EL (cell line): Measurements from ENCODE around the gene PEX14.
A peak's percentile ranks its signal among the peaks of the same experiment; 100 is the strongest.

Experiments
- DNase-seq: peaks from one replicate; pipeline ENCODE4 v3.0.0-alpha.2; 2016

The PEX14 gene

DNA sequence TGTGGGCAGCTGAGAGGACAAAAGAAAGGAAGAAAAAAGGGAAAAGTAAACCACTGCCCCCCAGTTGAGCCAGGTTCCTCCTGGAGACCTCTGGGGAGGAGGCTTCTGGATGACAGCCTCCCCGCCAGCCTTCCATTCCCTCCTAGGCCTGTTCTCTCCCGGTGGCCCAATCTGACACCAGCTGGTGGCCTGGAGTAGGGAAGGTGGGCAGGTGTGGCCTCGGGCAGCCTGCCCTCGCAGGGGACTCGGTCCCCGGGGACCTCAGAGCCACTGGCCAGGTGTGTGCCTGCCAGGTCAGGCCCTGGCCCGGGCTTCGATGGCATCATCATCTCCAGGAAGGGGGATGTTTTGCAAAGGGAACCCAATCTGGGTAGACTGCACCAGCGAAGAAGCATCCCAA is 162.7 kb downstream of the PEX14 start:
- DNase-seq, result no peak

DNA sequence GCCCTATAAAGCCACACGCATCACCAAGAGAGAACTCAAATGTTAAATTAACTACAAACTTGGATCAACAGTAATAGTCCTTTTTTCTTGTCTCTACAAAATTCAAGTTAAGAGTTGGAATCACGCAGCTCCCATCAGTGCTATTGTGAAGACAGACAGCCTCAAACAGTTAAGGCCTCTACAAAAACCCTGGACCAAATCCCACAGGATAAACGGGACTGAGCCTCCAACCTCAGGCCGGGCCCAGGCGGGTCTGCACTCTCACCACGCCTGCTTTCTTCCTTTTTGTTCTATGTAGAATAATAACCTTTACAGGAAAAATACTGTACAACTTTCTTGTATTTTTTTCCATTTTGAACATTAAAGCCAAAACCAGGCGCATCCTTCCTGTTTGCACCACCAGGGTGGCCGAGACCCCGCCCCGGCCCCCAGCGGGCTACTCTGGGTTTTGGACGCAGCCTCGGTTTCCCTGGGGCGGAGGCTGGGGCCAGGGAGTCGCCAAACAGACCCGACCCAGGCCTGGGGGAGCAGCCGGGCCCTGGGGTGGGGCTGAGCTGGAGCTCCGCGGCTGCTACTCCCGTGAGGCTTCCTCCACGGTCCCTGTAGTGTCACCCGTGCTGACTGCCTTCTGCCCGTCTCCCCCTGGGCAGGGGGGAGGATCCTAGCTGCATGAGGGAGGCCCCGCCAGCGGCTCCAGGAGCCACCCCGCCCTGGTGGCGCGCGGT is 163.2 kb downstream of the PEX14 start:
- peak; percentile 23 for DNase-seq

- no peak for DNase-seq
Measured at GRCh38 chr1:10638559-10639005, 163.8 kb downstream of the PEX14 start.

DNA sequence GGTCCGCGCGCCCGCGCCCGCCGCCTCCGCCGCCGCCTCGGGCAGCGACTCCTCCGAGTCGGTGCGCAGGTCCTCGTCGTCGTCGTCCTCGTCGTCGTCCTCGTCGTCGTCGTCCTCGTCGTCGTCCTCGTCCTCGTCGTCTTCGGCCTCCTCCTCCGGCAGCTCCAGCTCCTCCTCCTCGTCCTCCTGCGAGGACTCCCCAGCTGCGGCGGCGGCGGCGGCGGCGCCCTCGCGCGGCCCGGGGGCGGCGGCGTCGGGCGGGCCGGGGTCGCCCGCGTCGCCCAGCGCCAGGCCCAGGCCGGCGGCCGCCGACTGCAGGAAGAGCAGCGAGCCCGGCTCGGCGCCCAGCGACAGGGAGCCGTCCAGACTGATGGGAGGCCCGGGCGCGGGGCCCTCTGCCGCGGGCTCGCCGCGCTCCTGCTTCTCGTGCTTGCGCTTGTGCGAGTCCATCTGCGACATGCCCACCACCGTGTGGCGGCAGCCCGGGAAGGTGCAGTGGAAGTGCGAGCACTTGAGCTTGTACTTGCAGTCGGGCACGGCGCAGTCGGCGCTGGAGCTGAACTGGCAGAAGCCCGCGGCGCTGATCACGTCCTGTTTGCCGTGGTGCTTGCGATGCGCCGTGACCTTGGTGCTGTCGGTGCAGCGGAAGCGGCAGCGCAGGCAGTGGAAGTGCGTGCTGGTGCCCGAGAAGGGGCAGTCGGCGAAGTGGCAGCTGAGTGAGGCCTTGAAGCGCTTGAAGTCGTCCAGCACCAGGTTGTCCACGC is 164.4 kb downstream of the PEX14 start:
- no peak for DNase-seq

DNA sequence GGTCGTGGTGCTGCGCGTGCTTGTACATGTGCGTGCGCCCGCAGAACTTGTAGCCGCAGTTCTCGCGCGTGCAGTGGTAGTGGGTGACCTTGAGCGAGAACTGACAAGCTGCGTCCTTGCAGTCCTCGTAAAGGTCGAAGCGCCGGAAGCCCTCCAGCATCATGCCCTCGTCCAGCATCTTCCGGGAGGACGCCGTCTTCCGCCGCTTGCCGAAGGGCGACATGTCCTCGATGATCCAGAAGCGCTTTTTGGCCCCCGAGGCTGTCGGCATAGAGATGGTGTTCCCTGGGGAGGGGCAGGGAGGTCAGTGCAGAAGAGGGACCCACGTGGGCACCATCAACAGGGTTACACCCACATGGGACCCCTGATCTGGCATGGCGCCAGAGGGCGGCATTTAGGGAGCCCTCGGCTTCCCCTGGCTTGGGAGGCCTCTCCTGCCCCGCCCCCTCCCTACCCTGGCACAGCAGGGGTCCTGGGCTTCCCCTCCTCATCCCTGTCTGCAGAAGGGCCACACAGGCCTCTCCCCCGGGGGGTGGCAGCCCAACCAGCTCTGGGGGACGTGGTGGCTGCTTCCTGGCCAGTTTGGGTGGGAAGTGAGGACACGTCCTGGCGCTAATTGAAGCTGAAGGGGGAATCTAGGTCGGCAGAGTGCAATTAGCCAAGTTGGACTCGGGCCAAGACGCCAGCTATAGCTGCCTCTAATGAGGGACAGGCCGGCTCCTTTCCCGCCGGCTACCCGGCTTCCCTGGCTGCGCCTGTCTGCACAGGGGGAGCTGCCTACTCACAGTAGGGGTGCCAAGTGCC is 165.2 kb downstream of the PEX14 start:
- DNase-seq, result no peak

DNA sequence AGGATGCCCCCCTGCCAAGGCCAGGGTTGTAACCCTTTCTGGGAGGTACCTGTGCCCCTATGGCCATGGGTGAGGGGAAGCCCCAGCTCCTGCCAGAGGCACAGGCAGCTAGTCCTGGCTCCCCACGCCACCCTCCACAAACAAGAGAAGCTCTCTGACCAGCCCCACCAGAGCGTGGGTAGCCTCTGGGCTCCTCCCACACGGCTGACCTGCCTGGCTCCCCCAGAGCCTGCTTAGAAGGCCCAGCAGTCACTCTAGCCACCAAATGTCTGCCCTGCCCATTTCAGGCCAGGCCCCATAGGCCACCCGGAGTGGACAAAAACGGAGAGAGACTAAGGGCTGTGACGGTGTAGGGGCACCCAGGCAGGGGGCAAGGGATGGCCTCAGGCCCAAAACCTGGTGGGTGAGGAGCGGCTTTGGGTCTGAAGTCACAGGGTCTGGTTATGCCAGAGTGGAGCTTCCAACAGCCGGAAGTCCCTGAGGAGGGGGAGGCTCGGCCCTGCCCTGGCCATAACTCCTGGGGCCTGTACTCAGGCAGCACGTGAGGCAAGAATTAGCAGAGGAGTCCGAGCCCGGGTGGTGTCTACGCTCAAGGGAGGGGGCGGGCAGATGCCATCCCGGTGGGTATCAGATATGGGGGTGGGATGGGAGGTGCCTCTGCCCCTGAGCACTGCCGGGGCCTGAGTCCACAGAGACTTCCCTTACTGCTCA is 166.2 kb downstream of the PEX14 start:
- no peak for DNase-seq

GRCh38 chr1:10641976-10642375 is 167.2 kb downstream of the PEX14 start:
- no peak for DNase-seq

DNA sequence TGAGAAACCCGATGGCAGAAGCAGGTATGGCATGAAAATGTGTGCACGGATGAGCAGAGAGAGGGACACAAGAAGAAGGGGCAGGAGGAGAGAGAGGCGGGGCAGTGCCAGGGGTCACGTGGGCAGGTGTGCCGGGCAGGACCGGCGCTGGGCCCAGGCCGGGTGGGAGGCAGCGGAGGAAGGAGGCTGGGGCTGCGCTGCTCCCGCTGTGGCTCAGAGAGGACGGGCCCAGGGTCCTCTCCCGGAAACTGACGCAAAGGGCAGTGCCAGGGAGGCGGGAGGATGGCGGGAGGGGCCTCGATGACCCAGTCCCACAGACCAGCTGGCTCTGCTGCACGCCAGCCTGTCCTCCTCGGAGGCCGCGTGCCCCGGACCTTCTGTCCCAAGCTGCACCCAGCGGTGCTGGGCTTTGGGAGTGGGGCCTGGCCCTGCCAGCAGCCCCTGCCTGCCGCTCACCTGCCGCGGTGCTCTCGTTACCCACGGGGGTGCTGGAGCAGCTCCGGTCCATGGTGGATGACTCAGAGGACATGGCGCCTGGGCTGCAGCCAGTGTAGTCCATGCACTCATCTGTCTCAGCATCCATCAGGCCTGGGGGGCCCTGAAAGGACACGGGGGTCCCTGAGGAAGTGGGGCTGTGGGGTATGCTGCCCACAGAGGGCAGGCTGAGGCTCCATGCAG is 167.8 kb downstream of the PEX14 start:
- no peak for DNase-seq

GRCh38 chr1:10643607-10644306 is 169.0 kb downstream of the PEX14 start:
- no peak for DNase-seq

DNA sequence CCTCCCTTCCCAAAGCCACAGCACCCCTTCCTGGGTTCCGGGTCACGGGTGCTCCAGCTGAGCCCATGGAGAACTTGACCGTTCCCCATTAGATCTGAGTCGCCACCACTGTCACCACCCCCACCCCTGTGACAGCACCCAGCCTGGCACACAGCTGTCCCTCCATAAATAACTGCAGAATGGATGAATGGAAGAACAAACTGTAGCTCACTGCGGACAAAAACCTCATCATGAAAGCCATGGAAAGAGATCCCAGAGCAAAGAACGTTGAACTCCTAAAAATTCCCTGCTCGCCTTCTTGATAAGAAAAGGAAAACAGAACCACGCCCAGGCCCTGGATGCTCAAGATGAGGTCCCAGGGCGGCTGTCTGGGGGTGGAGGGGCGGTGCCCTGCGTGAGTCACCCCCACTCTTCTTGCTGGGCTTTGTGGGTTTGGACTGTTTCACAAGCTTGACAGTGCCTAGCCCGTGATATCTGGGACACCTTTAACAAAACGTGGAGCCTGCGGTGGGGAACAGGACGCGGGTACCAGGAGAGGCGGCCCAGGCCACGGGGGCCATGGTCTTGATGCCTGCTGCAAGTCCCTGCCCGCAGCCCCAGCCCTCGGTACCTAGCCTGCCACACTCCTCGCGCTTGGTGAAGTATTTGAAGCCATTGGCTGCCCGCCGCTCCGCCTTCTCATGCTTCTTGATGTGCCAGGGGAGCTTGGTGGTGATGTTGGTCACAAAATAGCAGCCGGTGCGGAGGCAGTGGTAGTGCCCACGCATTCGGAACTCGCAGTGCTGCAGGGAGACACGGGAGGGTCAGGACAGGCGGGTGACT is 169.8 kb downstream of the PEX14 start:
- peak; percentile 47 for DNase-seq

DNA sequence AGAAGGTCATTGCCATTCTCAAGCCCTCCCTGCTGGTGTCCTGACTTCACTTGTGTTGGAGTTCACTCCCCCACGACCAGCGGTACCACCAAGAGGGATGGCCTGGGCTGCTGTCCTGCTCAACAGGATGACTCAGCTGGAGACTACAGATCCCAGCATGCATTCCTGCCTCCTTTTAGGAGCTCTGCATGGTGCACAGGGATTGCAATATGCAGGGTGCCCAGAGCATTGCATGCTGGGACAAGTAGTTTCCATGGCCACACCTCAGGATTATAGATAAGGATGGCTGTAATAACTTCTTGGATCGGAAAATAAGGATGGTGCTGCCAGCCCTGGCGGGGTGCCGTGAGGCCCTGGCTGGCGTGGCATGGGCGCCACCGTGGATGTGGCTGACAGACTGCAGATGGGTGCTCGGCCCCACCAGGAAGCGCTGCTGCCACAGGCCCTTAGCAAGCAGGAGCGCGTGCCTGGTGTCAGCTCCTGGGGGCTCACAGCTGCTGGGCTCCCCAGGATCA is 171.7 kb downstream of the PEX14 start:
- DNase-seq, result peak; percentile 60

DNA sequence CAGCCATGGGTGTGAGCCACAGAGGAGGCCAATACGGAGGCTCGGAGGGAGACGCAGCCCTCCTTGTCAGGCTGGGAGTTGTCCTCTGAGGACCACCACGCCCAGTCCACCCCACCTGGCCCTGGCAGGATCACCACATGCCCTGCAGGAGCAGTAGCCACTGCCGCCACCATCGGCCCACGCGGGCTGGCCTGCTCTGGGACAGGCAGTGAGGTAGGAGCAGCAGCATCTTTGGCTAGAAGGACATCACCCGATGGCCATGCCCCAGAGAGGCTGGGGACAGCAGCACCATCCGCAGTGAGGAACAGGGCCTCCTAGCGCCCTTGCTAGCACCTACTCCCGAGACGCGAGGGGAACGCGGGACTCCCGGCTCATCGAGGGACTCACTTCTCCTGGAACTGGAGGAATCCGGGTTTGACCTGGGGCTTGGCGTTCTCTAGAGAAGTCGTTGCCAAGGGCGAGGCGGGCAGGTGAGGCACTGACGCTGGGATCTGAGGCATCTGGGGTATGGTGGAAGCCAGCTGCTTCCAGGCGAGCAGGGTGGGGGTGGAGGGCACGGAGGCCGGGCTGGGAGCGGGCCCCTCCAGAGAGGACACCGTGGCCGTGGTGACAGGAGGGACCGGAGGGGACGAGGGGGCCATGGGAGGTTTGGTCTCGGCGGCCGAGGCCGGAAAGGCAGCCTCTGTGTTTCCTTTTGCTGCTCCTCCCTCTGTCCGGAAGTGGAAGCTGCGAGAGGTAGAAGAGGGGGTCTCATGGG is 172.8 kb downstream of the PEX14 start:
- no peak for DNase-seq

DNA sequence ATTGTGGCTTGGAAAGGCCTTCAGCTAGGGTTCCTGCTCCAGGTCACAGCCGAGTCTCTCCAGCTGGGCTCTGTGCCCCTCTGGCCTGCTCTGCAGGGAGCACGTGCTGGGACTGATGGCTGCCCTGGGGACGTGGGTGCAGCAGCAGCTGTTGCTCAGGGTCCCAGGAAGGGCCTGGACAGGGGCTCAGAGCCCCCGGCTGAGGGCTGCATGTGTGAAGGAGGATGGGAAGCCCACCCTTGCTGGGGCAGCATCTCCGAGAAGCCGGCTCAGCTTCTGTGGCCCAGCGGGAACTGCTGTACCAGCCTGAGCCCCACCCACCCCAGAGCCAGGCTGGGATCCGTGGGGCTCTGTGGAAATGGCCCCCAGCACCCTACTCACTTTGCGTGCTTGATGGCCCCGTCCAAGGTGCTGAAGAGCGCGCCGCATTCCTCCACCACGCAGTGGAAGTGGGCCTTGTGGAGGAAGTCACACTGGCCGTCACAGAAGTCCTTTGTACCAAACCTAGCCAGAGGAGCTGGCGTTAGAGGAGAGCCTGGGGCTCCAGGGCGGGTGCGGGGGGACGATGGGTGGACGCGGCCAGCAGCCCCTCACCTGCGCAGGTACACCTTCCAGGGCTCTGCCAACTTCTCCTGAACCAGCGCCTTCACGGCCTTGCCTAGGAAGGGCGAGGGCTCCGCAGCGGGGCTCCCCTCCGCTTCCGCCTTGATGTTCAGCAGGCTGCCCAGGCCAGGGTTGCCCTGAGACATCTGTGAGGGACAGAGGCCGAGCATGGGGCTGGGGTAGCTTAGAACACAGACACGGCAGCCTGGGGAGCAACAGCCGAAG is 174.2 kb downstream of the PEX14 start:
- DNase-seq, result no peak

DNA sequence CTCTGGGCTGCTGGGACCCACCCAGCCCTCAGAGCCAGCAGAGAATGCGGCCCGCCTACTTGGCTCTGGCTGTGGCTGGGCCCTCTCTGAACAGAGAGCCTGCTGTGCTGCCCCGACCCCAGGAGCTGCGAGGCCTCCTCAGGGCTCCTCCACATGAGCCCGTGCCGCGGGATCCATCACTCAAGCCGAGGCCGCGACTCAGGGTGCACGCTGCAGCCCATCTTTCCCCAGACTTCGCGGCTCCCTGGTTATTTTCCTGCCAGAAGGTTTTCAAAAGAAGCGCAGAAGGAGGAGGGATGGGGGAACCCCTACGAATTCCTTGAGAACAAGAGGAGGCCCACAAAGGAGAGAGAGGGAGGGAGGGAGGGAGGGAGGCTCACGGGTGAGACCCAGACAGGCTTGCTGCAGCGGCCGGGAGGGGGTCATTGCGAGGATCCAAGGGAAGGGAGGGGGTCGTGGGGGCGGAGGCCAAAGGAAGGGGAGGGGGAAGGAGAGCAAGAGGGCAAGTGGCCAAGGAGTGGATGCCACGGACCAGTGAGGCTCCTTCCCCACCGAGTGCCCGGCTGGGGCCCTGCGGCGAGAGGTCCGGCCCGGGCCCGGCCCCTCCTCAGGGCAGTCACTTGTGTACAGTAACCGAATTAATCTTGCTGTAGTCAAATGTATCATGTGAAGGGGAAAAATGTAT is 174.9 kb downstream of the PEX14 start:
- no peak for DNase-seq

GRCh38 chr1:10650556-10651388 is 176.0 kb downstream of the PEX14 start:
- DNase-seq, result no peak

GRCh38 chr1:10651389-10651766 is 176.6 kb downstream of the PEX14 start:
- DNase-seq, result peak; percentile 43

DNA sequence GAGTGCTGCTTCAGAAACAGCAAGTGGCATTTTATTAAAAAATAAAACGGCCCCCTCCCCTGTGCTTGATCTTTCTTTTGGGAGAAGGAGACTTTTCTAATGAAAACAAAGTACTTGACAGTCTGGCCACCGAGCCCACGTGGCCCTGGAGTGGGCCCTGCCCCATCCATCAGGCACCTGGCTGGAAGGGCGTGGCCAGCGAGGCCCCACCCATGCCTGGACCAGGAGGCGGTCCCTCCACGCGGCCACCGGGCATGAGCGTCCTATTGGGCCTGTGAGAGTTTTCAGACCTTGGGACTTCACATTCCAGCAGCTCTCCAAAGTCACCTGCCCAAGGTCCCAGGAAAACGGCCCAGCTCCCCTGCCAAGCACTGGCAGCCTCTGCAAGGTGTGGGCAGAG is 177.0 kb downstream of the PEX14 start:
- DNase-seq, result no peak
